ENCODE measurements around the gene GPBAR1.
A peak's percentile ranks its signal among the peaks of the same experiment; 100 is the strongest.

- TF ChIP-seq CTCF (IDR thresholded peaks at IDR 0.05) (peak; percentile 81 to 96 (median 86)), POLR2A (IDR thresholded peaks at IDR 0.05) (peak in 1 of 2 donors; percentile 24)
Measured at GRCh38 chr2:218272531-218273212, 11.9 kb downstream of the GPBAR1 start.

Data from heart left ventricle (tissue), 13 donors.